CD4-positive, alpha-beta T cell treated with Interleukin-12 subunit alpha and Interleukin-12 subunit beta, for 1 hour (primary cell): Measurements from ENCODE around the gene ZSCAN9.

Experiments used
- DNase-seq: peaks from one replicate; pipeline ENCODE4 v3.0.0-alpha.2; 2020

ZSCAN9 gene

DNA sequence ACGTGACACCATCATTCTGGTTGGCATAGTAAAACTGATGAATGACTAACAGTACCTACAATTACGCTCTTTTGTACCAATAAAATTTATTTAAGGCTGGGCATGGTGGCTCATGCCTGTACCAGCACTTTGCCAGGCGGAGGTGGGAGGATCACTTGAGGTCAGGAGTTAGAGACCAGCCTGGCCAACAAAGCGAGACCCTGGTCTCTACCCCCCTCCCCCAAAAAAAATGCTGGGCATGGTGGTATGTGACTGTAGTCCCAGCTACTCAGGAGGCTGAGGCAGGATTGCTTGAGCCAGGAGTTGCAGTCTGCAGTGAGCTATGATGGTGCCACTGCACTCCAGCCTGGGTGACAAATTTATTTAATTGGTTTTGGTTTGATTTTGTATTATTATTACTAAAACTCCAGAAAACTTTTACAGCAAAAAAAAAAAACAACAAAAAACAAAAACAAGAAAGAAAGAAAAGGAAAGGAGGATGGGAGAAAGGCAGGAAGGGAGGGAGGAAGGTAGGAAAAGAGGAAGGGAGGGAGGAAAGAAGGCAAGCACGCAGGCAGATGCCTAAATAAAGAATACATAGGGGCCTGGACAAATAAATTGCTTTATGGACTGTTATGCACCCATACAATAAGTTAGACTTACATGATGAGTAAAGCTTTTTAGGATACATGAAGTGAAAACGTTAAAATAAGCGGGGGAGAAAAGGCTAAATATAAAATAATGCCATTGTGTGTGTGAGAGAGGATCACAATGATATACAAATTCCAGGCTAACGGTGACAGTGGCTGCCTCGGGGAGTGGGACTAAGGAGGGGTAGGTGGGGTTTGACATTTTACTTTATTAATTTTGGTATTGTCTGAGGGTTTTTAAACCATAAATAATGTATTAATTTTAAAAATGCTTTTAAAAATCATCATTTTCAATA, 682 bp upstream of the ZSCAN9 start:
- no peak for DNase-seq

GRCh38 chr6:28226460-28226859, 1.4 kb downstream of the ZSCAN9 start:
- DNase-seq = no peak

DNA sequence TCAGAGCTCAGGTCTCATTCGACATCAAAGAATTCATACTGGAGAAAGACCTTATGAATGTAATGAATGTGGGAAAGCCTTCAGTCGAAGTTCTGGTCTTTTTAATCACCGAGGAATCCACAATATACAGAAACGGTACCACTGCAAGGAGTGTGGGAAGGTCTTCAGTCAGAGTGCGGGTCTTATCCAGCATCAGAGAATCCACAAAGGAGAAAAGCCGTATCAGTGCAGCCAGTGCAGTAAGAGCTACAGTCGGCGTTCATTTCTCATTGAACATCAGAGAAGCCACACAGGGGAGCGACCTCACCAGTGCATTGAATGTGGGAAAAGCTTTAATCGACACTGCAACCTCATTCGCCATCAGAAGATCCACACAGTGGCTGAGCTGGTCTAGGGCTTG, 7.7 kb downstream of the ZSCAN9 start:
- DNase-seq = no peak

DNA sequence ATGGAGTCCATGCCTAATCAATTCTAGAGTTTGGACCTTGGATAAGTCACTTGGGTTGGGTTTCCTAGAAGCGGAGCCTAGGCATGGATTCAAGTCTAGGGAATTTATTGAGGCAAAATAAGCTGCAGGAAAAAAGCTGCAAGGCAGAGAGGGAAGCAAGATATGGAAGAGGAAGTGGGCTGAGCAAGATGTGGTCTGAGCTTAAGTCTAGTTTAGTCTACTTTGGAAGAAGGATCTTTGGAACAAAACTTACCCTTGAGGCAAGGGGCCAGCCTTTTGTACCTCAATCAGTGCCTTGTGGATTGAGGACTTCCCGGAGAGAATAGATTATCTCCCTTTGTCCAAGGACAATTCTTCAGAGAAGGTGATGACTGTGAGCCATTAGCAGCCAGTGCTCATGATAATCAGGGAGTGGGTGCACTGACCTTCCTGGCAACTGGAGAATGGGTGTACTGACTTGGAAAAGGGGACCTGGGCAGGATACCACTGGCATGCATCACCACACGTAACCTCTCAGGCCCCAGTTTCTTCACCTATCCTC, 10.9 kb downstream of the ZSCAN9 start:
- no peak for DNase-seq

DNA sequence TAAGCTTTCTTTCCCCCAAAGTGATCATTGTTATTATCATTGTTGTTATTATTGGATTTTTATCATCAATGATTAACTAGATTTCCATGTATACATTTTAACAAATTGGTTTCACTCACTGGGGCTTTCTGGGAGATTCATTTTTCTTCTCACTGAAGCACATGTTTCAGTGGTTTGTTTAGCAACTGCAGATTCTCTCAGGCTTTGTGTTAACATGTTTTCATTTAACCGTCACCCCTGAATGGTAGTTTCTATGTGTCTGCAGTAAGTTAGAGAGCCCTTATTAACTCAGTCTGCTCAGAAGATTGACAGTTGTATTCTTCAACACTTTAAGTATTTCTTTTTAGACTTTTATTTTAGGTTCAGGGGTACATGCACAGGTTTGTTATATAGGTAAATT, 14.6 kb downstream of the ZSCAN9 start:
- no peak for DNase-seq

GRCh38 chr6:28240471-28240870, 15.4 kb downstream of the ZSCAN9 start:
- no peak for DNase-seq

GRCh38 chr6:28243946-28244345, 18.9 kb downstream of the ZSCAN9 start:
- DNase-seq = no peak

- DNase-seq = no peak
Measured at GRCh38 chr6:28245206-28245941, 20.3 kb downstream of the ZSCAN9 start.

DNA sequence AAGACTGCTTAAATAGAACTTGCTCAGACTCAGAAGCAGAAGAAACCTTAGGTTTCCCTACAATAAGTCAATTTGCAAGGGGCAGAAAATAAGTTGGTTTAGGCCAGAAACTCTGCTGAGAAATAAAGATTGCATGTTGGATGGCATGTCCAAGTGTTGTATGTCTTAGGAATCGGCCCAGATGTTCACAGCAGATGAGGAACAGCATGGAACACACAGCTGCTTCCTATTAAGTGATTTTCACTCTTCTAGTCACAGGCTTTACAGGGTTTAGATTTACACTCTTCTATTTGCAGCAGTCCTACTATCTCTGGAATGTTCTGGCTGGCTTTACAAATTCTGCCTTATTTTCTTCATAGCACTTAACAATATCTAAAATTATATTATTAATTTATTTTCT, 23.8 kb downstream of the ZSCAN9 start:
- DNase-seq = no peak

DNA sequence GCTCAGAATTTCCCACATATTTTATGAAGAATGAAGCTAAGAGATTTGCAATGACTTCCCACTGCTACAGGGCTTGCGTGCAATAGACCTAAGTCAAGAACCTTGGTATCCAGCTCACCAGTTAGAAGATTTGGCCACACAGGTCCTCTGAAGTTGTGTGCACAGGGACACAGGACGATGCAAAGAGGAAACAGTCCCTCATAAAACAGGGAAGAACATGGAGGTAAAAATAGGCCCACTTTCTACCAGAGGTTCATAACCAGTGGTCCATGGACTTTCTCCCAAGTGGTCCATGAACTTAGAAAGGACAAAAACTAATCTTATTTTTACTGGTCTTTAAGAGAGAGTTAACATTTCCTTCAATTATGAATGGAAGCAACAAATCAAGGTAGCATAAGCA, 25.7 kb downstream of the ZSCAN9 start:
- no peak for DNase-seq

GRCh38 chr6:28251661-28252008, 26.6 kb downstream of the ZSCAN9 start:
- no peak for DNase-seq

DNA sequence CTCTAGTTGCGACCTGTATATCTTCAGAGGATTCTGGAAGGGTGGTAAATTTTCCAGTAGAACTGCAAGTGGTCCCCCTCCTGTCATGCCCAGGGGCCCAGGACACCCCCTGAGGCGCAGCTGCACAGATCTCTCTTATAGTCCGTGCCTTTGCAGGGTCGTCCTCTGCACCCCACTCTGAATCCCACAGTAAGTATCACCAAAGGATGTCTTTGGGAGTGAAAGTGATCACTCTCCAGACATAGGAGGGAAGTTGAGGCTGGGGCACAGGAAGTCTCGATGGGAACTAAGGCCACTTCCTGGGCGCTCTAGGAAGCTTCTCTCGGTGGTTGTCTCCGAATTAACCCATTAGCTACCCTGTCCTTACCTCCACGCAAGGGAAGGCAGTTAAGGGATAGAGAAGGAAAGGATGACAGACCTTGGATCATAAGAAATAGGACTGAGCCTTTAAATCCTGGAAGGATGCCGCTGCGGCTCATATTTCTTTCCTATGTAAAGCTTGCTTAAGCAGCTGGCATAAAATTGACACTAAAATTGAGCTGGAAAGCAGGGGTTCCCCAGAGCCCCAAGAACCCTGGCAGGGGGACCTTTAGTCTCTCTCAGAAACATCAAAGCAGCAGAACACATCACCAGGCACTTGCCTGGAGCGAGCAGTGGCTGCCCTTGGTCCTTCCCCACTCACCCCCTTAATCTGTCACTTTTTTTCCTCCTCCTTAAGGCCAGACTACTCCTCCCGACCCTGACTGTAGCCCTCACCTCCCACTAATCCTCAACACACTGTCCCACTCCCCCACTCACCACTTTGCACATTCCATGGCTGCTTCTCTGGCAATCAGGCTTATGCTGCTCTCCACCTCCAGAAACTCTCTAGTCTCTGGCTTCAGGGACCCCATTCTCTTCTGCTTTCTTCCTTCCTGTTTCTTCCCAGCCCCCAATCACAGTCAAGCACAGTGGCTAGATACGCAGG, 27.2 kb downstream of the ZSCAN9 start, which contains the start of gene ZKSCAN4:
ZKSCAN4 (minus strand) TSS at position 261 of the 967 bp plus-strand sequence. CDS start 289 bp downstream, outside the sequence.
- DNase-seq = peak; percentile 88

DNA sequence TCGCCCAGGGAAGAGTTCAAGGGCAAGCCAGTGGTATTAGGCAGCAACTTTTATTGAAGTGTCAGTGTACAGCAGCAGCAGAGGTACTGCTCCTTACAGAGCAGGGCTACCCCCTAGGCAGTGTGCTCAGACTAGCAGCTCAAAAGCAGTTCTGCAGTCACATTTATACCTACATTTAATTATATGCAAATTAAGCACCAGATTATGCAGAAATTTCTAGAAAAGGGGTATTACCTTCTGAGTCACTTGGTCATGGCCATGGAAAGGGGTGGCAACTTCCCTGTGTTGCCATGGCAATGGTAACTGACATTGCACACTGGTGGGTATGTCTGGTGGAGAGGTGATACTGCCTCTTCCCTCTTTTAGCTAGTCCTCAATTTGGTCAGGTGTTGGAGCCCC, 29.0 kb downstream of the ZSCAN9 start:
- DNase-seq = no peak

GRCh38 chr6:28257042-28257441, 32.0 kb downstream of the ZSCAN9 start:
- DNase-seq = no peak

DNA sequence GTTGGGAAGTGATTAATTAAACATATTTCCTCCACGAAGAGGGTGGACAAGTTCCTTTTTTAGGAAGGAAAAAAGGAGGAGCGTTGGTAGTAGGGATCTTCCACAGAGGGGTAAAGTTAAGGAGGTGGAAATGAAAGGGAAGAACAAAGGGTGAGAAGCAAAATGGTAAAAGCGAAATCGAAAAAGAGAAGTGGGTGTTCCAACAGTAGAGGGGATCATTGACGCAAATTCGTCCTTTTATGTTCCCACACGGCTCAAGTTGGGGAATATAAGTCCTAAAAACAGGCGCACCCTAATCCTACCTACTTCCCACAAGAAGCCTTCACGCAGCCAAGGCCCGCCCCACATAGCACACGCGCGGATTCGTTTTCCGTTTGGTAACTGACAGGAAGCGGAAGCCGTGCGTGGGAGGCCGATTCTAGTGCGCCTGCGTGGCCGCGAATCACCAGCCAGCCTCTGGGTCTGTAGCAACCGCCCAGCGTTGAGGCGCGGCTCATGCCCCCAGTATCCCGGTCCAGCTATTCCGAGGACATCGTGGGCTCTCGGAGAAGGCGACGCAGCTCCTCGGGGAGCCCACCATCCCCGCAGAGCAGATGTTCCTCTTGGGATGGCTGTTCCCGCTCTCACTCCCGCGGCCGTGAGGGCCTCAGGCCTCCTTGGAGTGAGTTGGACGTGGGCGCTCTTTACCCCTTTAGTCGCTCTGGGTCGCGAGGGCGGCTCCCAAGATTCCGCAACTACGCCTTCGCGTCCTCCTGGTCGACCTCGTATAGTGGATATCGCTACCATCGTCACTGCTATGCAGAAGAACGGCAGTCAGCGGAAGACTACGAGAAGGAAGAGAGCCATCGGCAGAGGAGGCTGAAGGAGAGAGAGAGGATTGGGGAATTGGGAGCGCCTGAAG, 34.1 kb downstream of the ZSCAN9 start, which contains the start of gene NKAPL:
NKAPL (plus strand) TSS at position 421 of the 901 bp plus-strand sequence; CDS start at position 496, 75 bp downstream.
- peak; percentile 57 for DNase-seq

DNA sequence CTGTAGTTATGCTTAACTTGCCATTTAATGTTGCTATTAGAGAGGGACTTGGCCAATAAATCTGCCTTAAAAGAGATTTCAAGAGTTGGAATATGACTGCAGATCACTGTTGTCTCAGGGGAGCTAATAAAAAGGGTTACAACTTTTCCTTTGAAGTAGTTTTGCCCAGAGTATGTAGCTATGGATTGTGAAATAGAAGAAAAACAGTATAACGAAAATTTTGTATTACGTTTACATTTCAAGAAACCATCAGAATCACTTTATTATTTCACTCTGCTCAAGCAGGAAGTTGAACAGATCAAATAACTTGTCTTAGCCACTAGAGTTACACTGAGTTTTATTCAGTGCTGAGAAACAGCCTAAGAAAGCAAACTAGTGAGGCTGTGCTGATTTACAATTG, 38.8 kb downstream of the ZSCAN9 start:
- DNase-seq = no peak

DNA sequence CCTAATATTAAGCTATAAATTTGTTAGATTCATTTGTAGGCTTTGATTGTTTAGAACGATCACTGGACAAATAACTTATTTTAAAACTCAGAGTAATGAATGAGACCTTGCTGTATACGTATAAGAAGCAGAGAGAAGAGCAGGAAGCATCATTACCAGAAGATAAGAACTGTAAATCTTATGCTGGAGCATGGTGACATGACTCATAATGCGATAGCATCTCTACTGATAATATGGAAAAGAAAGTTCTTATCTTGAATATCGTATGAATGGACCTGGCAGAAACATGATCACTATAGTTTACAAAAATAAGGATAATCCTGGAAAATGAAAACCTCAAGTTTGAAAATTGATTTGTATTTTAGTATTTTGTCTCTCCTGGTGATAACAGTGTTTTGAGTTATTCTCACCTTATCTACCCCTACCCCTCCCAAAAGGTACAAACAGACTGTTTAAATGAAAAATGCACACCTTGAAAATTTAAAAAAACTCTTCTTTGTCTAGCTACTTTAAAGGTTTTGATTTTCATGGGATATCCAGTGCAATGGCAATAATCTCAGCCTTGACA, 39.8 kb downstream of the ZSCAN9 start:
- DNase-seq = no peak

GRCh38 chr6:28266563-28266961, 41.5 kb downstream of the ZSCAN9 start:
- DNase-seq = no peak

- DNase-seq = peak; percentile 90
Measured at GRCh38 chr6:28266962-28267694, 42.1 kb downstream of the ZSCAN9 start, which contains the start of gene ZSCAN26. Gene ZSCAN26 (plus strand): TSS chr6:28267143. CDS start chr6:28271920, 4,777 bp downstream.

- DNase-seq = no peak
Measured at GRCh38 chr6:28267695-28268059, 42.6 kb downstream of the ZSCAN9 start.
